A549 (cell line): ENCODE results near the gene SSC4D.

Experiments used
- CTCF ChIP-seq: fragments of >200 bp; sonication (Bioruptor Twin); formaldehyde crosslinking; IDR thresholded peaks from 3 replicates; pipeline ENCODE4 v1.5.1; 2016
- ESRRA ChIP-seq: fragments of 150-350 bp; IDR thresholded peaks from 2 replicates; pipeline ENCODE4 v1.6.1; 2014; ENCODE audit warnings: mild to moderate bottlenecking, low read length, borderline replicate concordance
- FOXS1 ChIP-seq: fragments of 250-450 bp; sonication (Bioruptor Pico); IDR thresholded peaks from 2 replicates; pipeline ENCODE4 v1.5.0; 2020; ENCODE audit warnings: mild to moderate bottlenecking, moderate library complexity
- HDAC2 ChIP-seq: fragments of 200-600 bp; sonication (generic); IDR thresholded peaks from 2 replicates; pipeline ENCODE4 v1.6.1; 2016
- JUN ChIP-seq, 2 experiments: fragments of >200 bp; sonication (Bioruptor Twin); formaldehyde crosslinking; IDR thresholded peaks; 2 replicates in 1 of 2; 3 replicates in 1 of 2; pipeline ENCODE4 v1.6.1; 2016 to 2017
- MYC ChIP-seq: IDR thresholded peaks from 2 replicates; pipeline ENCODE4 v1.6.1; 2012; ENCODE audit warnings: mild to moderate bottlenecking, inconsistent platforms, low read length, improper control_type of control experiment, borderline replicate concordance
- POLR2AphosphoS2 ChIP-seq: conservative IDR thresholded peaks from 2 replicates; pipeline ENCODE4 v1.6.1; 2012; ENCODE audit warnings: low read length, improper control_type of control experiment, inconsistent platforms
- RAD21 ChIP-seq, 2 experiments: fragments of >200 bp in 1 of 2; sonication (Bioruptor Twin) in 1 of 2; formaldehyde crosslinking in 1 of 2; IDR thresholded peaks in 1 of 2; conservative IDR thresholded peaks in 1 of 2; 2 replicates in 1 of 2; 3 replicates in 1 of 2; pipeline ENCODE4 v1.6.1; 2012 to 2018; ENCODE audit warnings: inconsistent platforms in 1 of 2
- RNF2 ChIP-seq: fragments of 200-600 bp; sonication (generic); IDR thresholded peaks from 2 replicates; pipeline ENCODE4 v1.6.1; 2016; ENCODE audit warnings: low read depth, mild to moderate bottlenecking, antibody characterized with exemption, moderate library complexity, borderline replicate concordance
- SMC3 ChIP-seq: fragments of >200 bp; sonication (Bioruptor Twin); formaldehyde crosslinking; IDR thresholded peaks from 3 replicates; pipeline ENCODE4 v1.6.1; 2018; ENCODE audit warnings: inconsistent platforms
- USF2 ChIP-seq: fragments of 450-650 bp; IDR thresholded peaks from 2 replicates; pipeline ENCODE4 v1.6.1; 2014; ENCODE audit warnings: antibody characterized with exemption
- ZFP36 ChIP-seq: fragments of 450-650 bp; IDR thresholded peaks from 2 replicates; pipeline ENCODE4 v1.6.1; 2014; ENCODE audit warnings: borderline replicate concordance; ENCODE audit not compliant: partially characterized antibody

DNA sequence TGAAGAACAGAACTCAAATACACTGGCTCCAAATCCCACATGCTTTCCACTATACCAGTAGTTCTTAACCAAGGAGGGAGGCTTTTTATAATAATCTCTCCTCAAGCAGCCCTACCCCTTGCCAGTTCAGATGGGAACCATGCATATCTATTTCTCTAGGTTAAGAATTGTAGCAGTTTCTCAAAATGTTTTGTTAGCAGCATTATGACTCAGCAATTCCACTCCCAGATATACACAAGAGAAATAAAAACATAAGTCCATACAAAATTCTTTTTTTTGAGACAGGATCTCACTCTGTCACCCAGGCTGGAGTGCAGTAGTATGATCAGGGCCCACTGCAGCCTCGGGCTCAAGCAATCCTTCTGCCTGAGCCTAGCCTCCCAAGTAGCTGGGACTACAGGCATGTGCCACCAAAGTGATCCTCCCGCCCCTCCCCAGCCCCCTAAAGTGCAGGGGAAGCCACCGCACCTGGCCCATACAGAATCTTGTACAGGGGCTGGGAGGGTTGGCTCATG lies 68.8 kb downstream of the SSC4D start:
- TF ChIP-seq CTCF (no peak), RNF2 (no peak), SMC3 (no peak), ESRRA (no peak), POLR2AphosphoS2 (no peak), USF2 (no peak), FOXS1 (CRISPR knock-in tag) (no peak), JUN (IDR thresholded peaks at IDR 0.05) (no peak), RAD21 (conservative IDR thresholded peaks at IDR 0.05 in 1 of 2, IDR thresholded peaks at IDR 0.05 in 1 of 2) (no peak), HDAC2 (no peak), ZFP36 (no peak), MYC (no peak)
